Stimulated activated CD4-positive, alpha-beta T cell treated with anti-CD3 and anti-CD28 coated beads, Interleukin-4, amount 100 ng/mL, for 4 hours (primary cell): ENCODE data around the gene SMIM8.
A peak's percentile ranks its signal among the peaks of the same experiment; 100 is the strongest.
"Not testable (repeated sequence)": the region's sequence is repeated elsewhere in the genome, so short reads cannot be mapped to it uniquely, and the experiment has no call there.

Experiments used
- DNase-seq, 2 experiments: peaks; one replicate each; pipeline ENCODE4 v3.0.0-alpha.2; 2020

SMIM8 gene, protein sequence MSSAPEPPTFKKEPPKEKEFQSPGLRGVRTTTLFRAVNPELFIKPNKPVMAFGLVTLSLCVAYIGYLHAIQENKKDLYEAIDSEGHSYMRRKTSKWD

DNA sequence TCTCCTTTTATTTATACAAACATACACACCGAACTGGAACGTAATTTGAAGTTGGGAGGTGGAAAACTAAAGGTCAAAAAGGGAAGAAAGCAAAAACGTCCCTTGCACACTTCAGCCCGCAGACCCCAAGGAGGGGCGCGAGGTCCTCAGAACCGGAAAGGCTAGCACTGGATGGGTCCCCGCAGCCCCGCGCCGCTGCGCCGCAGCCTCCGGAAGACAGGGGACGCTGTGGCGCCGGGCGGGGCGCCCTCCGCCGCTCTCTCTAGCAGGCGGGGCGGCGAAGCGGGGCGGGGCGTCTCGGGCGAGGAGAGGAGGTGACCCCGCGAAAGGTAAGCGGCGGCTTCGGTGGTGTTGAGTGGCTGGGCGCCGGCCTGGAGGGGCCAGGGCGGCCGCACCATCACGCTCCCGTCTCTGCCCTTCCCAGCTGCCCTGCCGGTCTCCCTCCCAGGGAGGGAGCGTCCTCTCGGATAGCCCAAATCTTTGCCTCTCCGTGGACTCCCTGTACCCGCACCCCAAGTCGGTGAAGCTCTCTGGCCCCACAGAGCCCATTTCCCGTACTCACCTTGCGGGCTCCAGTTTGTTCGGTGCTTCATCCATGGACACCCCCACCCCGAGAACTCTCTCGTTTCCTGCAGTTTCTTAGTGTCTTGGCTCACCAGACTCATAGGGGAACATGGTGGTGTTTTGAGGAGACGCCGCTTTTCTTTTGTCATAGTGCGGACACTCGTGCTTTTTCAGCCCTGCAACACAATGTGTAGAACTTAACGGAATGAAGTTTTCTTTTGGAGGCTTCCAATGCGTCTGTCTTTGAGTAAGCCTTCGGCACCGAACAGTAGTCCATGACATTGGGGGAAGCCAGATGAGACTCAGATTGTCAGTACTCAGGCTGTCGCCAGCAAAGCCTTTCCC, at the start of gene SMIM8:
Gene SMIM8 (plus strand): TSS at position 285 of the 909 bp plus-strand sequence. CDS start 14,444 bp downstream, outside the sequence.
- DNase-seq, result peak; percentile 78 to 89

DNA sequence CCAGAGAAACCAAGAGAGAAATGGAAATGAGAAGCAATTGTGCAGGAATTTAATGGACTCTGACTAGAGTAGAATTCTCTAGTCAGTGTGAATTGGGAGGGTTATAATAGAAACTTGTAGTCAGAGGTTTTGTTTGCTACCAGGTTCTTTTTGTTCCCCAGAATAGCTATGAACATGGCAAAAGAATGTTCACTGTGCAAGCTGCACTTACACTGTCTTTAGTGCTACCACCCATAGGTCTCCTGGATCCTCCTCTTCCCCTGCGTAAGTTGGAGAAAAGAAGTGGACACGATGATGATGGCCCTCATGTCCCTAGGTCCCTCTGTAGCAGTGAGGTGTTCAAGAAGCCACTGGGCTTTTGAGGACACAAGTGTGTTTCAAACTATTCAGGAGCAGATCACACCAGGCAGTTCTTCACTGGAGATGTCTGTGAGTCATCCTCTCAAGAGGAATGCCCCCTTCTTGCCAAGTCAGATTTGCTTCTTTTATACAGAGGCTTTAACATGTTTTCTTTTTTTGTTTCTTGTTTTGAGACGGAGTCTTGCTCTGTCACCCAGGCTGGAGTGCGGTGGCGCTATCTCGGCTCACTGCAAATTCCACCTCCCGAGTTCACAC, 47.6 kb upstream of the SMIM8 start:
- DNase-seq, result no peak

DNA sequence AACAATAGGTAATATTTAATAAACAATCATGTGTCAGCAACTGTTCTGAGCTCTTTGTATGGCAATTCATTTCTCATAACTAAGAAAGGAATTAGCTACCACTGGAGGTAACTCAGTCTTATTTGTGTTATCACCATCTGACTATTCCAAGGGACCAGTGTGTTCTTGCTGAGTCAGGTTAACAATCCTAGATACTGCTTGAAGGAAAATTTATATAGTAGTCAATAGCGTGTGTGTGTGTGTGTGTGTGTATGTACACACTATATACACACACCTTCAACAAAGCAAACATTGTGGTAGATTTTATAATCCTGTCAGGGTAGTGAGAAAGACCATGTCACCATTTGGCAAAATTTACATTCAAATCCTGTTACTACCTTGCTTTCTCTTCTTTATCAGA, 45.8 kb upstream of the SMIM8 start:
- DNase-seq, result no peak

DNA sequence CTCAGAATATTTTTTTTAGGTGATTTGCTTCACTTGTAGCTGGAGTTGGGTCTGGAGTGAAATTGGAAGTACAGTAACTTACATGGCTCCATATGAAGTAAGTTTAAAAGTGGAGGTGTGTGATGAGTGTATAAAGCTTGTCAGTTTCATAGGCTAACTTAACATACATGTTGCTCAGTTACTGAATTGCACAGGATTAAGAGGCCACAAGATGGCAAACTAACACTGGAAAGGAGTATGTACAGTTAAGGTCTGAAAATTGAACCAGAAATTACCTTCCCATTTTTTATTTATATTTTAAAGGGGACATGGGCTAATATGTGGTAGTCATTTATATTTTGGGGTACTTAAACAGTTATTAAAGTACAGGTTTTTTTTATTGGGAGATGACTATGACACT, 45.3 kb upstream of the SMIM8 start:
- DNase-seq, result no peak

DNA sequence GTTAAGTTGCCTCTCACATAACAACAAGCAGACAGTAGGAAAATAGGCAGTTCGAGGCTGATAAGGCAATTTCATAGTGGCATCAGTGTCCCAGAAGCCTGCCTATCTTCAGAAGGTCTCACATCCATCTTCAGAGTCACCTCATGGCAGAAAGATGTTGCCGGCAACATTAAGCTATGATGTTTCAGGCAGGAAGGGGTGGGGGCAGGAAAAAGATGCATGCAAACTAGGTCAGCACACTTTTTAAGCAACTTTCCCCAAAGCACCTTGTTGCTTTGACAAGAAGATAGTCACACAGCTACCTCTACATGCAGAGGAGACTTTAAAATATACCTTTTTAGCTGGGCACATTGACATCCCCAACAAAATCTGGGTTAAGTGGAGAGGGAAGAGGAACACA, 43.2 kb upstream of the SMIM8 start:
- no peak for DNase-seq

DNA sequence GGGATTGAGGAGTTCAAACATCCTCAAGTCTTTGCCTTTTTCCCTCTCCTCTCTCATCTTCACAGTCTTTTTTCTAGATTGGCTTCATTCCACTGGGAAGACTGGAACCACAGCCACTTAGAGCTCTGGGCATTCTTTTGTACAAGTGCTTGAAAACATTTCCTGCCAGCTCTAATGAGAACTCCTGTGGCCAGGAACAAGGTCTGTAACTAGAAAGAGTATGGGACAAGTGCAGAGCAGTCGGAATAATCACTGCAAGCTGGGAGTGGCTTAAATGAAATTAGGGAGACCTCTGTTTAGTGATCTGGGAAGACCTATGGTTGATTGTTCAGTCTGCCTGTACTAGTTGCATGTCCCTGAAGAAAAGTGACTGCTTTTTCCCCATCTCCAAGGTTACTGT, 41.0 kb upstream of the SMIM8 start:
- no peak for DNase-seq

DNA sequence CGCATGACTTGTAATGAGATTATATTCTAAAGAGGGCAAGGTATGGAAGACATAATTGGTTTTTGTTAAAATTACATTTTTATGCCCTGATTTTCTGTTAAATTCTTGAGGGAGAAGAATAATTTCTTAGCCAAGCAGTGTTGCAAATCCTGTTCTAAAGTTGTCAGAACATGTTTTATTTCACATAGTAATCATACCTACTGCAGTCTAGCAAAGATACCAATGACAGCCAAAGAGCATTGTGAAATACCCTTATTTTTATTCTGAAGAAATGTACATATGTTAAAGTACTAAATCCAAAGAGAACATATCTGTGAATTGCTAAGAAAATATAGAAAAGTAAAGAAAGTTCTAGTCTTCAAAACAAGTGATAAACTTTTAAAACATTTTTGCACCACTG, 39.6 kb upstream of the SMIM8 start:
- no peak for DNase-seq

DNA sequence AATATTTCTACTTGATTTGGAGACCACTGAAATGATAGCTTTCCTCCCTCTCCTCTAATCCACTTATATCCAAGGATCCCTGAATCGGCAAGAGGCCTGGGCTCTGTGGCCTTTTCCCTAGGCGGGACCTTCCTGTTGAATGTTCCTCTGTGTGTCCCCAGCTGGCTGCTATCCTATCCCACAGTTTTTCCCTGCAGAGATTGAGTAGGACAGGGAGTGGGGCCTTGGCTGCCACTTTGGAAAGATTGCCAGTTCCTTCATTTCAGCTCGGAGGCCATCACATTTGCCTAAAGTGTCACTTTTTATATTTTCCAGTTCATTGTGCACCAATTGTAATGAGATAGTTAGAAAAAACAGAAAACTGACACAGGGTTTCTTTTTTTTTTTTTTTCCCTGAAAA, 38.9 kb upstream of the SMIM8 start:
- no peak for DNase-seq

DNA sequence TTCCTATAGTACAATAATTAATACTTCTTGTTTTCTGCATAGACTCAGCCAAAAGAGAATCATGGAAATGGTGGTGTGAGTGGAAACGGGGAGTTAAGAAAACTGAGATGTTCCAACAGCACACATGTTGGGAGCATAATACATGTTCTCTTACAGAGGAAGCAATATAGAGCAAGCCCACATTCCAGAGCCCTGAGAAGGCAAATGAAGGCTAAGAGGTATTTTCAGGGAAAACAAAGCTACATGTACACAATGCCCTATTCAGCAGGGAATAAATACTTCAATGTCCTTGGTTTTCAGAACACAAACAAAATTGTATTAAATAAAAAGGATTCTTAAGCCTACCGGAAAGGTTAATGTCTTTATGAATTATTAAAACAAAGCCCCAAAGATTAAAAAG, 35.1 kb upstream of the SMIM8 start:
- no peak for DNase-seq

DNA sequence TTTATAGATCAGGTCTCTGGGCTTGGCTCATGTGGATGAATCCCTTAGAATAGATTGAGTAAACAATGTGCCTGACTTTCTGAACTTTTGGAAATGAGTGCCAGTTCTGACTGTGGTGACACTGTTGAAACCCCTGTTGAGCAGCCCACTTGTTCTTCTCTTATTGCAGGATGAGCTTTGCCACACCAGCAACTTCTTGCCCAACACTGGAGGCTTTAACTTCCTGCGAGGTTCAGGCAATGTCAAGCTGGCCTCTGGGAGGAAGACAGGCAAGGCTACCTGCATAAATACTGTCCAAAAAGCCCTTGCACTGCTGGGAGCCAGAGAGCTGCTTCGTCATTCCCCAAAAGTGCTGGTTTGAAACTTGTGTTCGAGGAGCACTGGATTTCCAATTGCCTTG, 32.8 kb upstream of the SMIM8 start:
- DNase-seq, result no peak

DNA sequence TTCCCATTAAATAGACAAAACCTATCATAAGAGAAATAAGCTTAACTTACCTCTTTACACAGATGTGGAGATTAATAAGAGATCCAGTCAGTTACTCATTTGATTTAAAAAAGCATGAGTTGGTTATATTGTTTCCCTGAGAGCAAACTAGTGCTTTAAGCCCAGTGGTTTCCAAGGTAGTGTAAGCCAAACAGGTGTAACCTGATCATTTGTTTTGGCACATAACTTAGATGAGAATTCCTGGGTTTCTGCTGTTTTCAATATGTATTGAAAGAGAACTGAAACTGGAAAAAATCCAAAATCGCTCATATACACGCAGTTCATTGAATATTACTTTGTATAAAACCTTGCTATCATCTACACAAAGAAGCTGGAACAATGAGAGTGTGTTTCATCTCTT, 30.5 kb upstream of the SMIM8 start:
- DNase-seq, result no peak

DNA sequence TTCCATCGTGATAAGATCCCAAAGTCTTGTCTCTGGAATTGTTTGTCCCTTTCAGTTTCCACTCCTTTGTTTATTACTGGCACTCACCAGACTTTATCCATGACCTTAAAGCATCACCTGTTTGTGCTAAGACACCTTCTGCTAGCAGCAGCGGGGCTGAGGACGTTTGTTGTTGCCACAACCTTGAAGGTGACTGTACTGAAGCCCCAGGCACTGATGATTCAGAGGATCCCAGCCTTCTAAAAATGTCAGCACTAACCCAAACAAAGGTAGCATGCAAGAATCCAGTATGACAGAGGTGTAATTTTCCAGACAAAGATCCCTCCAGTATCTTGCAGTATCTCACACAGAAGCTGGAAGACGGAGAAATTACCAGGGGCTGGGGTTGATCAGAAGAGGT, 28.9 kb upstream of the SMIM8 start:
- no peak for DNase-seq

DNA sequence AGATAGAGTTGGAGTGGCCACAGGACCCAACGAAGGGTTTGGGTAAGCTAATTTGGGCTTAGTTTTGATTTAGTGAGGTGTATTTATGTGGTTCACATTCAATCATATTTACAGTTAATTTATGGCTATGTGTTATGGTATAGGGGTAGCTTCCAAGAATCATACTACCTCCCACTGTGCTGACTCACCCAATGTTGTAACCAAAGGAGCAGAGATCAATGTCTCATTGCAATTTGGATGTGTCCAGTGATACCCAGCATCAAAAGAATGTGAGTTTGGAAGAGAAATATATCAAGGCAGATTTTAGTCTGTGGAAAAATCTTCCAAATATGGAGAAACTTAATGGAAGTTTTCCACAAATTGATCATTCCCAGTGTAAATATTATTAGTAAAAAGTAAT, 25.3 kb upstream of the SMIM8 start:
- no peak for DNase-seq

DNA sequence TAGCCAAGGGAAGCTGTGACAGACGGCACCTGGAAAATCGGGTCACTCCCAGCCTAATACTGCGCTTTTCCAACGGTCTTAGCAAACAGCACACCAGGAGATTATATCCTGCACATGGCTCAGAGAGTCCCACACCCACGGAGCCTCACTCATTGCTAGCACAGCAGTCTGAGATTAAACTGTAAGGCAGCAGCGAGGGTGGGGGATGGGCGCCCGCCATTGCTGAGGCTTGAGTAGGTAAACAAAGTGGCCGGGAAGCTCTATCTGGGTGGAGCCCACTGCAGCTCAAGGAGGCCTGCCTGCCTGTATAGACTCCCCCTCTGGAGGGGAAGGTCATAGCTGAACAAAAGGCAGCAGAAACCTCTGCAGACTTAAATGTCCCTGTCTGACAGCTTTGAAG, 21.1 kb upstream of the SMIM8 start:
- not testable (repeated sequence) for DNase-seq

DNA sequence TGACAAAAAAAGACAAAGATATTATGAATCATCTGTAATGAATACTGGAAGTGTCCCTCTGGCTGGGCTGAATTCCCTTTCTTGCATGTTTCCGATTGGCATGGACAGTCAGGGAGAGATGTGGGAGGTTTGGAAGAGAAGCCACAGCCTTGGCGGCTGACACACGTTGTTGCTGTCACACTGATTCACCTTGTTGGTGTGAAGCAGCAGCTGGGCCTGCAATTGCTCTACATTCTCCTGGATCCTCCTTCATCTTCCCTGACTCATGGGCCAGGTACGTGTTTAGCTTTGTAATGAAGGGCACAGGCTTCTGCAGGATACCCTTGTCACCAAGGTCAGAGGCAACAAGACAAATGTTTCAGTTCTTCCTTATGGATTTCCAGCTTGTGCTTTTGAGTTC, 13.4 kb upstream of the SMIM8 start:
- no peak for DNase-seq

DNA sequence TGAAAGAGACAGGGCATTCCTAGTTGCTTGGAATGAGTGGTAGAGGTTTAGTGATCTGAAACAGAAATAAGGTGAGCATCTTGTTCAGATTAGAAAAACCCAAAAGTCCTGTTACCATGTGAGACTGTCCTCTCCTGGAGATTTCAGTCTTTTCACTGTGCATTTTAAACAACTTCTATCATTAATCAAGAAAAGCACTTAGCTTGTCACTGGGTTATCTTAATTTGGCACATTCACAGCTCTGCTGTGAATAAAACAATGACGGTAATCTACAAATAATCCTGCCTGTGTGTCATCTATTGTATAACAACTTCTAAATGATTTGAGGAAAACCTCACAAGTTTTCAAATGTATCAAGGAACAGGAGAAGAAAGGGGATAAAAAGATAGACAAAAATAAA, 9.5 kb upstream of the SMIM8 start:
- DNase-seq, result no peak

DNA sequence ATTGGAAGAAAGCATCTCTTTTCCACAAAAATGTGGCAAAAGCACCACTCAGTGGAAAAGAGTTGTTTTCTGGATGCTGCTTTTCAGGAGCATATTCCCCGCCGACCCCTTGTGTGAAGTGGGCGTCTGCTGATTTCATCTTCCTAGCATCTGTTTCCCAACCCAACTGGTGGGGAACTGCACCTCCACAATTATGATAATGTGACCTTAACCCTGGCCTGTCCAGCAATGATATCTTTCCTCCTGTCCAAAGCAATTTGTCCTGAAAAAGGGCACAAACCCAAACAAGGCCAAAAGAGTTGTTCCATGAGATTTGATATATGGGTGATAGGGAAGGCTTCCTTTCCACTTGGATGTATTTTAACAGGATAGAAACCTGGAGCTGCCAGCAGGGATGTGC, 7.3 kb upstream of the SMIM8 start:
- no peak for DNase-seq

DNA sequence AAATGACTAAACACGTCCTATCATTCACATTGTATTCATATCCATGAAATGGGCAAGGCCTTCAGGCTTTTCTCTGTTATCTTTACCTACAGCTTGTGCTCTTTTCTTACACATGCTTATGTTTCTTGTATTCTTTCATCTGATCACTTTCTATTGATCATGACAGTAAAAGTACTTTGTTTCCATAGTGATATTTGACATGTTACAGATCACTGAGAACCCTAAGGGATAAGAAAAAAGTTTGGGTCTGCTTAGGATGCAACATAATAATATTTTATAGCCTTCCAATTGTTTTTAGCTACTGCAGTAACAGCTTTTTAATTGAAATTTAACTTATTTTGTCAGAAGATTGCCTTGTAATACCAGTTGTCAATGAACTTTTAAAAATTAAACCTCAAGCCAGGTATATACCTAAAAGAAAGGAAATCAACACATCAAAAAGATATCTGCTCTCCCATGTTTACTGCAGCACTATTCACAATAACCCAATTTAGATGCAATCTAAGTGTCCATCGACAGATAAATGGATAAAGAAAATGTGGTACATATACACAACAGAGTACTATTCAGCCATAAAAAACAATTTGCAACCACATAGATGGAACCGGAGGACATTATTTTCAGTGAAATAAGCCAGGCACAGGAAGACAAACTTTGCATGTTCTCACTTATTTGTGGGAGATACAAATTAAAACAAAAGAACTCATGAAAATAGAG, 3.0 kb upstream of the SMIM8 start:
- no peak for DNase-seq

DNA sequence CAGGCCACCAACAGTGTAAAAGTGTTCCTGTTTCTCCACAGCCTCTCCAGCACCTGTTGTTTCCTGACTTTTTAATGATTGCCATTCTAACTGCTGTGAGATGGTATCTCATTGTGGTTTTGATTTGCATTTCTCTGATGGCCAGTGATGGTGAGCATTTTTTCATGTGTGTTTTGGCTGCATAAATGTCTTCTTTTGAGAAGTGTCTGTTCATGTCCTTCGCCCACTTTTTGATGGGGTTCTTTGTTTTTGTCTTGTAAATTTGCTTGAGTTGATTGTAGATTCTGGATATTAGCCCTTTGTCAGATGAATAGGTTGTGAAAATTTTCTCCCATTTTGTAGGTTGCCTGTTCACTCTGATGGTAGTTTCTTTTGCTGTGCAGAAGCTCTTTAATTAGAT, 1.5 kb downstream of the SMIM8 start:
- DNase-seq, result not testable (repeated sequence)

DNA sequence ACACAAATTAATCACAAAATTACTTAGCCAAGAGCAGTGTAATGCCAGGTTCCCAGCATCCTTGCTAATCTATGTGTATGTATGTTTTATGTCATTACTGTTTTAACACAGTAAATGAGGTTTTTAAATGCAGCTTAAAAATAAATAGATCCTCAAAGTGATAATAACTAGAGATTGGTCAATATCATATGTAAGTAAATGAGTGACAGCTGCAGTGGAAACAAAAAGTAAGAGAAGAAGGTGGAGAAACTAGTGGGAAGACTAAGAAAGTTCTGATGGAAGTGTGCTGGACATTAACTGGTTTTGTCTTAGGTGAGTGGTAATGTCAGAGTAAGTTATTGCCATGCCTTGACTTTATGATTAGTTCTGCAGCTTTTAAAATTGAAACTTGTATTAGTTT, 8.6 kb downstream of the SMIM8 start:
- no peak for DNase-seq

DNA sequence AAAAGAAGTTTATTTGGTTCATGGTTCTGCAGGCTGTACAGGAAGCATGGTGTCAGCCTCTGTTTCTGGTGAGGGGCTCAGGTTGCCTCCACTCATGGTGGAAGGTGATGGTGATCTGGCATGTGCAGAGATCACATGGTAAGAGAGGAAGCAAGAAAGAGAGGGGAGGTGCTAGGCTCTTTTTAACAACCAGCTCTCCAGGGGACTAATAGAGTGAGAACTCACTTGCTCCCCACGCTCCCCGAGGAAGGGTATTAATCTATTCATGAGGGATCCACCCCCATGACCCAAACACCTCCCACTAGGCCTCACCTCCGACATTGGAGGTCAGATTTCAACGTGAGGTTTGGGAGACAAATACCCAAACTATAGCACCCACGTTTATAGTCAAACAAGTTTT, 10.6 kb downstream of the SMIM8 start:
- DNase-seq, result no peak

DNA sequence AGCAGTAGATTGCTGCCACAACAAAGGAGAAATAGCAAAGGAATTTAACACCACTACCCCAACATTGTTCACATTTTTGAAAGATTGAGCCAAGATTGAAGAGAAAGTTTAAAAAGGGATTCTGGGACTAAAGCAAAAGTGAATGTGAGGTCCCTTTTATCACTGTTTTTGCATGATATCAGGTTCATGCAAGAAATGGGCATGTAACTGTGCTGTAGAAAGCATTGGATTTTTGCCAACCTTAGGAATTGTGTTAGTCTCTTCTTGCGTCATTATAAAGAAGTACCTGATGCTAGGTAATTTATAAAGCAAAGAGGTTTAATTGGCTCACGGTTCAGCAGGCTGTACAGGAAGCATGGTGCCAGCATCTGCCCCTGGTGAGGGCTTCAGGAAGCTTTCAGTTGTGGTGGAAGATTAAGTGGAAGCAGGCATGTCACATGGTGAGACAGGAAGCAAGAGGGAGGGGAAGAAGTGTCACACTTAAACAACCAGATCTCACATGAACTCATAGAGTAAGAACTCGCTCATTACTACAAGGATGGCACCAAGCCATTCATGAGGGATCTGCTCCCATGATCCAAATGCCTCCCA, 11.3 kb downstream of the SMIM8 start:
- no peak for DNase-seq

DNA sequence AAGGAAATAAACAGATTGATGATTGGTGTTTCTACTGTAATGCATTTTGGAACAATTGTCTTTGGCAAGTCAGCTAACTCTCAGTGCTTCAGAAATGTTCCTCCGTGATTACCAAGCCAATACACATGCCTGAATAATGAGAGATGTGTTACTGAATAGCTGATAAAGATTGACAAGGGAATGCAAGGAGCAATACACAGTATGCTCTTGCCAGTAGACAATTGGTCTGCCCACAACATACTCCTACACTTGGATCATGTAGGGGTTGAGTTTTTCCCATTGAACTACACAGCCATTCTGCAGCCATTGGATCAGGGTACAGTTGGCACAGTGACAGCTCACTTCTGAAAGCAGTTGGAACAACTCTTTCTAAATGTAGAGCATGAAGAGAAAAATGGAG, 12.3 kb downstream of the SMIM8 start:
- DNase-seq, result no peak
